HCT116 (cell line): ENCODE results near the gene UQCC2.

Source experiments
- CEBPB ChIP-seq: IDR thresholded peaks from 2 replicates; pipeline ENCODE4 v1.6.1; 2012; ENCODE audit warnings: low read depth
- EGR1 ChIP-seq: IDR thresholded peaks from 2 replicates; pipeline ENCODE4 v1.6.1; 2012; ENCODE audit warnings: low read depth
- EZH2 ChIP-seq: fragments of 200-600 bp; sonication (generic); IDR thresholded peaks from 2 replicates; pipeline ENCODE4 v1.6.1; 2017; ENCODE audit warnings: antibody characterized with exemption, mixed run types
- MAX ChIP-seq: IDR thresholded peaks from 2 replicates; pipeline ENCODE4 v1.6.1; 2012
- ZBTB33 ChIP-seq: IDR thresholded peaks from 2 replicates; pipeline ENCODE4 v1.6.1; 2011; ENCODE audit warnings: mild to moderate bottlenecking, low read length, moderate library complexity; ENCODE audit not compliant: insufficient replicate concordance; ENCODE audit errors: extremely low read depth
- ZNF274 ChIP-seq: fragments of 200-500 bp; sonication (Bioruptor generic); IDR thresholded peaks from 2 replicates; pipeline ENCODE4 v1.6.1; 2014; ENCODE audit warnings: mild to moderate bottlenecking, low read depth, low read length, inconsistent platforms
- TF ChIP-seq, protein P1 (sequence below), 3 experiments: fragments of 200-600 bp in 1 of 3; sonication (generic) in 1 of 3; IDR thresholded peaks in 2 of 3; conservative IDR thresholded peaks in 1 of 3; 2 replicates each; pipeline ENCODE4 v1.5.1; 2012 to 2017; ENCODE audit warnings: low read depth in 2 of 3, low read length in 2 of 3, antibody characterized with exemption in 1 of 3, borderline replicate concordance in 1 of 3, control low read depth in 1 of 3, mild to moderate bottlenecking in 1 of 3, mixed read lengths in 1 of 3, mixed run types in 1 of 3, moderate library complexity in 1 of 3; ENCODE audit not compliant: insufficient read depth in 1 of 3

- TF ChIP-seq EZH2 (no peak), MAX (no peak), ZNF274 (no peak), ZBTB33 (no peak), EGR1 (no peak), CEBPB (no peak)
- TF ChIP-seq, protein P1, sequence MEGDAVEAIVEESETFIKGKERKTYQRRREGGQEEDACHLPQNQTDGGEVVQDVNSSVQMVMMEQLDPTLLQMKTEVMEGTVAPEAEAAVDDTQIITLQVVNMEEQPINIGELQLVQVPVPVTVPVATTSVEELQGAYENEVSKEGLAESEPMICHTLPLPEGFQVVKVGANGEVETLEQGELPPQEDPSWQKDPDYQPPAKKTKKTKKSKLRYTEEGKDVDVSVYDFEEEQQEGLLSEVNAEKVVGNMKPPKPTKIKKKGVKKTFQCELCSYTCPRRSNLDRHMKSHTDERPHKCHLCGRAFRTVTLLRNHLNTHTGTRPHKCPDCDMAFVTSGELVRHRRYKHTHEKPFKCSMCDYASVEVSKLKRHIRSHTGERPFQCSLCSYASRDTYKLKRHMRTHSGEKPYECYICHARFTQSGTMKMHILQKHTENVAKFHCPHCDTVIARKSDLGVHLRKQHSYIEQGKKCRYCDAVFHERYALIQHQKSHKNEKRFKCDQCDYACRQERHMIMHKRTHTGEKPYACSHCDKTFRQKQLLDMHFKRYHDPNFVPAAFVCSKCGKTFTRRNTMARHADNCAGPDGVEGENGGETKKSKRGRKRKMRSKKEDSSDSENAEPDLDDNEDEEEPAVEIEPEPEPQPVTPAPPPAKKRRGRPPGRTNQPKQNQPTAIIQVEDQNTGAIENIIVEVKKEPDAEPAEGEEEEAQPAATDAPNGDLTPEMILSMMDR (IDR thresholded peaks at IDR 0.05 in 2 of 3, conservative IDR thresholded peaks at IDR 0.05 in 1 of 3; ENCODE audit: borderline replicate concordance in 1 of 3, insufficient read depth in 1 of 3, low read depth in 2 of 3, low read length in 2 of 3), result no peak
Measured at GRCh38 chr6:33705955-33706725, 5.4 kb downstream of the UQCC2 start.
